Ishikawa (cell line): Measurements from ENCODE around the gene LRP1-AS.

Source experiments
- CEBPB ChIP-seq: IDR thresholded peaks from 2 replicates; pipeline ENCODE4 v1.6.1; 2012
- CREB1 ChIP-seq: IDR thresholded peaks from 2 replicates; pipeline ENCODE4 v1.6.1; 2012; ENCODE audit warnings: low read depth
- EGR1 ChIP-seq: IDR thresholded peaks from 2 replicates; pipeline ENCODE4 v1.6.1; 2012
- EP300 ChIP-seq: IDR thresholded peaks from 2 replicates; pipeline ENCODE4 v1.6.1; 2012; ENCODE audit warnings: borderline replicate concordance
- RAD21 ChIP-seq: IDR thresholded peaks from 2 replicates; pipeline ENCODE4 v1.6.1; 2012; ENCODE audit warnings: low read depth
- TF ChIP-seq, protein P1 (sequence below): IDR thresholded peaks from 2 replicates; pipeline ENCODE4 v1.6.1; 2012; ENCODE audit warnings: low read depth, mild to moderate bottlenecking

DNA sequence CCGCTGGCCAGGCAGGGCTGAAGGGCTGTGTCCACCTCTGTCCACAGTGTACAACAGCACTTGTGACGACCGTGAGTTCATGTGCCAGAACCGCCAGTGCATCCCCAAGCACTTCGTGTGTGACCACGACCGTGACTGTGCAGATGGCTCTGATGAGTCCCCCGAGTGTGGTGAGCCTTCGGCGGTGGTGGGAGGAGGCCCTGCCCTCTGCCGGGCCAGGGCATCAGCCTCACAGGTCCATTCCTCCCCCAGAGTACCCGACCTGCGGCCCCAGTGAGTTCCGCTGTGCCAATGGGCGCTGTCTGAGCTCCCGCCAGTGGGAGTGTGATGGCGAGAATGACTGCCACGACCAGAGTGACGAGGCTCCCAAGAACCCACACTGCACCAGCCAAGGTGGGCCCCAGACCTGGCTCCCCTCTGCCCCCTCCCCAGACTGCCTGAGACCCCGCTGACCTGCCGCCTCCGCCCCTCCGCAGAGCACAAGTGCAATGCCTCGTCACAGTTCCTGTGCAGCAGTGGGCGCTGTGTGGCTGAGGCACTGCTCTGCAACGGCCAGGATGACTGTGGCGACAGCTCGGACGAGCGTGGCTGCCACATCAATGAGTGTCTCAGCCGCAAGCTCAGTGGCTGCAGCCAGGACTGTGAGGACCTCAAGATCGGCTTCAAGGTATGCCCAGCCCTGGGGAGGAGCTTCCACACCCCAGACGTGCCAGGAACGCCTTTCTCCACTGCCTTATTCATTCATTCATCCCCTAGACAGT is 48.4 kb upstream of the LRP1-AS start:
- TF ChIP-seq EP300 = no peak
- no peak for TF ChIP-seq CEBPB
- no peak for TF ChIP-seq EGR1
- TF ChIP-seq, protein P1, sequence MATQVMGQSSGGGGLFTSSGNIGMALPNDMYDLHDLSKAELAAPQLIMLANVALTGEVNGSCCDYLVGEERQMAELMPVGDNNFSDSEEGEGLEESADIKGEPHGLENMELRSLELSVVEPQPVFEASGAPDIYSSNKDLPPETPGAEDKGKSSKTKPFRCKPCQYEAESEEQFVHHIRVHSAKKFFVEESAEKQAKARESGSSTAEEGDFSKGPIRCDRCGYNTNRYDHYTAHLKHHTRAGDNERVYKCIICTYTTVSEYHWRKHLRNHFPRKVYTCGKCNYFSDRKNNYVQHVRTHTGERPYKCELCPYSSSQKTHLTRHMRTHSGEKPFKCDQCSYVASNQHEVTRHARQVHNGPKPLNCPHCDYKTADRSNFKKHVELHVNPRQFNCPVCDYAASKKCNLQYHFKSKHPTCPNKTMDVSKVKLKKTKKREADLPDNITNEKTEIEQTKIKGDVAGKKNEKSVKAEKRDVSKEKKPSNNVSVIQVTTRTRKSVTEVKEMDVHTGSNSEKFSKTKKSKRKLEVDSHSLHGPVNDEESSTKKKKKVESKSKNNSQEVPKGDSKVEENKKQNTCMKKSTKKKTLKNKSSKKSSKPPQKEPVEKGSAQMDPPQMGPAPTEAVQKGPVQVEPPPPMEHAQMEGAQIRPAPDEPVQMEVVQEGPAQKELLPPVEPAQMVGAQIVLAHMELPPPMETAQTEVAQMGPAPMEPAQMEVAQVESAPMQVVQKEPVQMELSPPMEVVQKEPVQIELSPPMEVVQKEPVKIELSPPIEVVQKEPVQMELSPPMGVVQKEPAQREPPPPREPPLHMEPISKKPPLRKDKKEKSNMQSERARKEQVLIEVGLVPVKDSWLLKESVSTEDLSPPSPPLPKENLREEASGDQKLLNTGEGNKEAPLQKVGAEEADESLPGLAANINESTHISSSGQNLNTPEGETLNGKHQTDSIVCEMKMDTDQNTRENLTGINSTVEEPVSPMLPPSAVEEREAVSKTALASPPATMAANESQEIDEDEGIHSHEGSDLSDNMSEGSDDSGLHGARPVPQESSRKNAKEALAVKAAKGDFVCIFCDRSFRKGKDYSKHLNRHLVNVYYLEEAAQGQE = no peak
- no peak for TF ChIP-seq CREB1
- TF ChIP-seq RAD21 = no peak
